NT2/D1 (cell line): ENCODE measurements around the gene EIF3B.

Experiments used
- SUZ12 ChIP-seq: IDR thresholded peaks from 2 replicates; pipeline ENCODE4 v1.6.1; 2011; ENCODE audit not compliant: insufficient read length, insufficient read depth; ENCODE audit errors: extremely low read depth
- ZNF274 ChIP-seq: IDR thresholded peaks from 2 replicates; pipeline ENCODE4 v1.6.1; 2011; ENCODE audit warnings: mild to moderate bottlenecking, low read depth, low read length

DNA sequence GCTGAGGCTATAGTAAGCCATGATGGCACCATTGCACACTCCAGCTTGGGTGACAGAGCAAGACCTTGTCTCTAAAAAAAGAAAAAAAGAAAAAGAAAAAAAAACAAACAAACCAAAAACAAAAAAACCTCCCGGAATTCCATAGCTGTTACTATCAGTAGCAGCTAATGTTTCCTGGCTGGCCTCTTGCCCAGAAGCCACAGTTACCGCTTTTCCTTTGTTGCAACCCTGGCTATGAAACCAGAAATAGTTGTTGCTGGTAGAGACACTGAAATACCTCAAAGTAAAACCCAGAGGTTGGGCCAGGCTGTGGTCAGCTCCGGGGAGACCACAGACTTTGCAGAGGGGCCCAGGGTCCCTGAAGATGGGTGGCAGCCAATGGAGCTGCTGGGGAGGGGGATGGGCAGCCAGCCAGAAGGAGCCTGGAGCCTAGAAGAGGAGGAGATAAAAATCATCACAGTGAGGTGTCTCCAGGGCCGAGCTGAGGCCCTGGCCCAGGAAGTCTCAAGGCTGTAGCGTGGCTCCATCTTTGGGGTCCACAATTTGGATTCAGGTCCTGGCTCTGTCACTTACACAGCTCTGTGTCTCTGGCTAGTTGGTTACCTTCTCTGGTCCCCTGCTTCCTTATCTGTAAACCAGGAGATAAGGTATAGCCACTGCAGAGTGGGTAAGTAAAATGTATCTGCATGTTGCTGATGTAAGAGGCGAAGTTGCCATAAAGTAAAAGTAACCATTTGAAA is 45.4 kb downstream of the EIF3B start:
- TF ChIP-seq ZNF274 = no peak
- no peak for TF ChIP-seq SUZ12
